SK-N-MC (cell line): Measurements from ENCODE around the gene ESR2.

ENCODE experiments used
- EZH2 ChIP-seq: fragments of 200-600 bp; sonication (generic); IDR thresholded peaks from one replicate; pipeline ENCODE4 v1.6.1; 2017; ENCODE audit warnings: antibody characterized with exemption
- FOXP2 ChIP-seq: optimal IDR thresholded peaks from 2 replicates; pipeline ENCODE3; 2011; ENCODE audit warnings: mild to moderate bottlenecking, moderate library complexity; ENCODE audit not compliant: insufficient read depth; ENCODE audit errors: extremely low read length, control extremely low read depth
- POLR2AphosphoS5 ChIP-seq: IDR thresholded peaks from 2 replicates; pipeline ENCODE4 v1.6.1; 2012; ENCODE audit warnings: mild to moderate bottlenecking, low read depth, low read length, borderline replicate concordance

DNA sequence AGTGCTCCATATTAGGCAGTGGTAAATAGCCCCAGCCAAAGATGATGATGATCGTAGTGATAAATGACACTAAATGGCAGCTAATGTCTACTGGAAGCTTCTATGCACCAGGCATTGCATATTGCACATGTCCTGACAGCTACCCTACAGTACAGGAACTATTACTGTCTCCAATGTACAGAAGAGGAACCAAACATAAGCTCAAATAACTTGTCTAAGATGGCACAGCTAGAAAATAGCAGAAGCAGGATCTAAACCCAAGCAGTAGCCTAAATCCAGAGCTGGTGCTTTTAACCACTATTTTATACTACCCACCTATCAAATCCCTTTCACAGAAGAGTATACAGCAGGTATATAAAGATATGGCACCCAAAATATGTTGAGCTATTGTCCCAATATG is 28.9 kb downstream of the ESR2 start:
- TF ChIP-seq POLR2AphosphoS5 (no peak), EZH2 (no peak), FOXP2 (no peak)
